ENCODE measurements around the gene HSD17B11. TPM values are rescaled to one million over a fixed set of nuclear protein-coding genes. Genes with fewer than 3 reads are reported as not detected.
"Not testable (repeated sequence)": the region's sequence is repeated elsewhere in the genome, so short reads cannot be mapped to it uniquely, and the experiment has no call there.

Gene HSD17B11
- total RNA-seq = 10 to 100 TPM; 17.6 to 22.4 TPM

GRCh38 chr4:87390891-87391575, at the start of gene HSD17B11:
TSS of gene HSD17B11 (minus strand) at chr4:87391188. CDS start at chr4:87391070, 118 bp downstream.
- peak within 1 kb of the TSS; percentile 96 for H3K4me3 Mint-ChIP-seq
- peaks cover 24% of the 10 kb centered on the region for H3K4me1 Mint-ChIP-seq
- no peaks in the 10 kb centered on the region for H3K9me3 Mint-ChIP-seq
- no peaks in the 10 kb centered on the region for H3K36me3 Mint-ChIP-seq (ENCODE audit: low read depth)
- peak; percentile 99 for ATAC-seq (replicated peaks)
- peak within 1 kb of the TSS; percentile 93 for H3K27ac Mint-ChIP-seq
- no peaks in the 10 kb centered on the region for H3K27me3 Mint-ChIP-seq

GRCh38 chr4:87433342-87433741, 42.4 kb upstream of the HSD17B11 start:
- Mint-ChIP-seq H3K27me3 (no peaks in the 10 kb centered on the region), H3K4me3 (no peak overlapping the region), H3K27ac (no peak overlapping the region), H3K4me1 (peaks cover 11% of the 10 kb centered on the region), H3K9me3 (no peaks in the 10 kb centered on the region), H3K36me3 (ENCODE audit: low read depth) (peaks cover 31% of the 10 kb centered on the region)
- ATAC-seq (replicated peaks) = no peak

- Mint-ChIP-seq H3K9me3 (no peaks in the 10 kb centered on the region), H3K4me3 (no peak overlapping the region), H3K27me3 (no peaks in the 10 kb centered on the region), H3K36me3 (ENCODE audit: low read depth) (peaks cover 2% of the 10 kb centered on the region), H3K27ac (no peak overlapping the region), H3K4me1 (peaks cover 11% of the 10 kb centered on the region)
- no peak for ATAC-seq (replicated peaks)
These were observed 39.0 kb upstream of the HSD17B11 start for GRCh38 chr4:87430038-87430437.

- Mint-ChIP-seq H3K27ac (no peak overlapping the region), H3K9me3 (no peaks in the 10 kb centered on the region), H3K4me3 (no peak overlapping the region), H3K36me3 (ENCODE audit: low read depth) (no peaks in the 10 kb centered on the region), H3K4me1 (peaks cover 11% of the 10 kb centered on the region), H3K27me3 (no peaks in the 10 kb centered on the region)
- ATAC-seq (replicated peaks) = no peak
These were observed 38.0 kb upstream of the HSD17B11 start for GRCh38 chr4:87428979-87429378.

GRCh38 chr4:87427518-87427868, 36.5 kb upstream of the HSD17B11 start:
- Mint-ChIP-seq H3K4me3 (no peak overlapping the region), H3K27me3 (no peaks in the 10 kb centered on the region), H3K9me3 (no peaks in the 10 kb centered on the region), H3K36me3 (ENCODE audit: low read depth) (peaks cover 4% of the 10 kb centered on the region), H3K27ac (peak overlapping the region; percentile 10), H3K4me1 (peaks cover 16% of the 10 kb centered on the region)
- no peak for ATAC-seq (replicated peaks)

GRCh38 chr4:87426865-87427517, 36.0 kb upstream of the HSD17B11 start:
- Mint-ChIP-seq H3K4me1 (peaks cover 13% of the 10 kb centered on the region), H3K36me3 (ENCODE audit: low read depth) (peaks cover 6% of the 10 kb centered on the region), H3K4me3 (no peak overlapping the region), H3K9me3 (no peaks in the 10 kb centered on the region), H3K27me3 (no peaks in the 10 kb centered on the region), H3K27ac (peak overlapping the region; percentile 10)
- ATAC-seq (replicated peaks) = no peak

- H3K4me3 Mint-ChIP-seq = no peak overlapping the region
- peaks cover 13% of the 10 kb centered on the region for H3K4me1 Mint-ChIP-seq
- H3K27ac Mint-ChIP-seq = no peak overlapping the region
- H3K36me3 Mint-ChIP-seq (ENCODE audit: low read depth) = peaks cover 6% of the 10 kb centered on the region
- ATAC-seq (replicated peaks) = no peak
- no peaks in the 10 kb centered on the region for H3K27me3 Mint-ChIP-seq
- no peaks in the 10 kb centered on the region for H3K9me3 Mint-ChIP-seq
These were observed 34.7 kb upstream of the HSD17B11 start for GRCh38 chr4:87425711-87426110.

GRCh38 chr4:87424099-87424543, 33.1 kb upstream of the HSD17B11 start:
- Mint-ChIP-seq H3K27ac (peak overlapping the region; percentile 98), H3K4me3 (peak overlapping the region; percentile 99)
- H3K4me1 Mint-ChIP-seq; H3K36me3 Mint-ChIP-seq (ENCODE audit: low read depth); H3K27me3 Mint-ChIP-seq; H3K9me3 Mint-ChIP-seq; ATAC-seq (replicated peaks): not testable (repeated sequence)

- Mint-ChIP-seq H3K4me1 (peaks cover 7% of the 10 kb centered on the region), H3K27me3 (no peaks in the 10 kb centered on the region), H3K4me3 (peak overlapping the region; percentile 99), H3K27ac (peak overlapping the region; percentile 98), H3K9me3 (no peaks in the 10 kb centered on the region), H3K36me3 (ENCODE audit: low read depth) (peaks cover 6% of the 10 kb centered on the region)
- no peak for ATAC-seq (replicated peaks)
These were observed 32.5 kb upstream of the HSD17B11 start for GRCh38 chr4:87423317-87424098.

GRCh38 chr4:87422104-87423052, 31.4 kb upstream of the HSD17B11 start, which contains the start of gene NUDT9:
TSS of gene NUDT9 (plus strand) at chr4:87422573. CDS start at chr4:87422906, 333 bp downstream.
- Mint-ChIP-seq H3K27ac (peak within 1 kb of the TSS; percentile 98), H3K9me3 (no peaks in the 10 kb centered on the region), H3K4me3 (peak within 1 kb of the TSS; percentile 99), H3K4me1 (peaks cover 7% of the 10 kb centered on the region), H3K36me3 (ENCODE audit: low read depth) (peaks cover 6% of the 10 kb centered on the region), H3K27me3 (no peaks in the 10 kb centered on the region)
- peak; percentile 84 for ATAC-seq (replicated peaks)

GRCh38 chr4:87420276-87420830, 29.4 kb upstream of the HSD17B11 start:
- Mint-ChIP-seq H3K4me1 (peaks cover 7% of the 10 kb centered on the region), H3K27me3 (no peaks in the 10 kb centered on the region), H3K4me3 (no peak overlapping the region), H3K9me3 (no peaks in the 10 kb centered on the region), H3K36me3 (ENCODE audit: low read depth) (peaks cover 6% of the 10 kb centered on the region), H3K27ac (no peak overlapping the region)
- ATAC-seq (replicated peaks) = no peak

- Mint-ChIP-seq H3K4me1 (peaks cover 7% of the 10 kb centered on the region), H3K9me3 (no peaks in the 10 kb centered on the region), H3K27me3 (no peaks in the 10 kb centered on the region), H3K36me3 (ENCODE audit: low read depth) (peaks cover 6% of the 10 kb centered on the region), H3K4me3 (no peak overlapping the region), H3K27ac (no peak overlapping the region)
- no peak for ATAC-seq (replicated peaks)
These were observed 28.7 kb upstream of the HSD17B11 start for GRCh38 chr4:87419578-87420249.

GRCh38 chr4:87418410-87418809, 27.4 kb upstream of the HSD17B11 start:
- not testable (repeated sequence) for H3K4me1 Mint-ChIP-seq; H3K4me3 Mint-ChIP-seq; H3K36me3 Mint-ChIP-seq (ENCODE audit: low read depth); ATAC-seq (replicated peaks); H3K27me3 Mint-ChIP-seq; H3K9me3 Mint-ChIP-seq; H3K27ac Mint-ChIP-seq
